ENCODE measurements around the gene MTOR.

DNA sequence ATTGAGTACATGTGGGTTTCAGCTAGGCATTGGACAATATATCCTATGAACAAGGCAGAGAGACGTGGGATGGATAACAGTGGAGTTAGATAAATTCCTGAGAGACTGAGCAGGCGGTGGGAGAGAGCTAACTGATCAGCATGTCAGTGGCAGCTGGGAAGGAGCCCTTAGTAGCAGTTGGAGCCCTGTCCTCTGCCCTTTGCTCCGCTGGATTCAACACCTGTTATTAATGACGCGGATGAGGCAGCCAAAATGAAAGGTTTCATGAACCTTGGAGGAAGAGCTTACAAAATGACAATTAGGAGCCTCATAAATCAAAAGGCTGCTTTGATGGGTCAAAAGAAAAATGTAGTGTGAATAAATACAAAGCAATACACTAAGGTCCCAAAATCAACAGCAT is 26.7 kb upstream of the MTOR start:
- TF ChIP-seq CTCF (IDR thresholded peaks at IDR 0.05) (no peak), EP300 (IDR thresholded peaks at IDR 0.05) (no peak)
